ENCODE results near the gene CEP162.
"Not testable (repeated sequence)": the region's sequence is repeated elsewhere in the genome, so short reads cannot be mapped to it uniquely, and the experiment has no call there.

CEP162 gene

DNA sequence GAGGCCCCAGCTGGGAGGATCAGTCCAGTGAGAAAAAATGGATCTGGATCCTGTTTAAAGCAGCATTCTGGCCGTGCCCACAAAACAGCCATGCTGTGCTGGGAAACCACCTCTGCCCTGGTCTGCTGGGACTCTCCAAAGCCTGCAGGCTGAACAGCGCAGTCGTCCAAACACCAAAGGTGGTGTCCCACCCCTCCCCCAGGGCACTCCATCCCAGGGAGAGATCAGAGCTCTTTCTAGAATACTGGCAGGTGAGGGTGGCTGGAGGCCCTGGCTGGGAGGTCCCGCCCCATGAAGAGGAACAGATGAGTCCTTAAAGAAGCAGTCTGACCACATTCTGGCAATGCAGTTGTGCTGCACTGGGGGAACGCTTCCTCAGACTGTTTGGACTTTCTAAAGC is 109.3 kb downstream of the CEP162 start:
- no peaks in the 10 kb centered on the region for H3K36me3 ChIP-seq (ENCODE audit: insufficient read depth, low read length)
- 91% methylated on average over 5 of the region's 5 CpGs for WGBS
- H3K9ac ChIP-seq (ENCODE audit: low read depth, low read length): no peak overlapping the region
- no peaks in the 10 kb centered on the region for H3K4me1 ChIP-seq (ENCODE audit: insufficient read depth, low read length)
- no peaks in the 10 kb centered on the region for H3K27me3 ChIP-seq (ENCODE audit: insufficient read depth, low read length)
- H3K9me3 ChIP-seq (ENCODE audit: insufficient read depth, low read depth, low read length): no peaks in the 10 kb centered on the region
- H3K27ac ChIP-seq (ENCODE audit: low read depth, low read length): no peak overlapping the region
- H3K4me3 ChIP-seq (ENCODE audit: low read length): no peak overlapping the region

GRCh38 chr6:84114933-84115594 is 112.4 kb downstream of the CEP162 start:
- H3K27ac ChIP-seq (ENCODE audit: low read depth, low read length); H3K36me3 ChIP-seq (ENCODE audit: insufficient read depth, low read length); H3K4me3 ChIP-seq (ENCODE audit: low read length); H3K9me3 ChIP-seq (ENCODE audit: insufficient read depth, low read depth, low read length); H3K4me1 ChIP-seq (ENCODE audit: insufficient read depth, low read length); H3K27me3 ChIP-seq (ENCODE audit: insufficient read depth, low read length); H3K9ac ChIP-seq (ENCODE audit: low read depth, low read length): not testable (repeated sequence)
- WGBS: 92% methylated on average over 8 of the region's 8 CpGs

DNA sequence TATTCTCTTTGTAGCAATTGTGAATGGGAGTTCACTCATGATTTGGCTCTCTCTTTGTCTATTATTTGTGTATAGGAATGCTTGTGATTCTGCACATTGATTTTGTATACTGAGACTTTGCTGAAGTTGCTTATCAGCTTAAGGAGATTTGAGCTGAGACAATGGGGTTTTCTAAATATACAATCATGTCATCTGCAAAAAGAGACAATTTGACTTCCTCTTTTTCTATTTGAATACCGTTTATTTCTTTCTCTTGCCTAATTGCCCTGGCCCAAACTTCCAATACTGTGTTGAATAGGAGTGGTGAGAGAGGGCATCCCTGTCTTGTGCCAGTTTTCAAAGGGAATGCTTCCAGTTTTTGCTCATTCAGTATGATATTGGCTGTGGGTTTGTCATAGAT is 116.1 kb downstream of the CEP162 start:
- WGBS: no CpG with 5 or more reads among the region's 1 CpG
- H3K4me1 ChIP-seq (ENCODE audit: insufficient read depth, low read length); H3K9me3 ChIP-seq (ENCODE audit: insufficient read depth, low read depth, low read length); H3K4me3 ChIP-seq (ENCODE audit: low read length); H3K9ac ChIP-seq (ENCODE audit: low read depth, low read length); H3K36me3 ChIP-seq (ENCODE audit: insufficient read depth, low read length); H3K27ac ChIP-seq (ENCODE audit: low read depth, low read length); H3K27me3 ChIP-seq (ENCODE audit: insufficient read depth, low read length): not testable (repeated sequence)

DNA sequence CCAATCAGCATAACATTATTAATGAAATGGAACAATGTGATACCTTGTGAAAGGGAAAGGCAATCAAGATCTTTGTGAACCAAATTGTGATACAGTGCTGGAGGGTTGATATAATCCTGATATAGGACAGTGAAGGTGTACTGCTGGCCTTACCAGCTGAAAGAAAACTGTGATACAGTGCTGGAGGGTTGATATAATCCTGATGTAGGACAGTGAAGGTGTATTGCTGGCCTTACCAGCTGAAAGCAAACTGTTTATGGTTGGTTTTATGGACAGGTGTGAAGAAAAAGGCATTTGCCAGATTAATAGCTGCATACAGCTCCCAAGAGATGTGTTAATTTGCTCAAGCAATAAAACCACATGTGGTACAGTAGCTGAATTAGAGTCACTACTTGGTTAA is 119.9 kb downstream of the CEP162 start:
- H3K27me3 ChIP-seq (ENCODE audit: insufficient read depth, low read length): no peaks in the 10 kb centered on the region
- H3K36me3 ChIP-seq (ENCODE audit: insufficient read depth, low read length): no peaks in the 10 kb centered on the region
- no peak overlapping the region for H3K27ac ChIP-seq (ENCODE audit: low read depth, low read length)
- H3K4me1 ChIP-seq (ENCODE audit: insufficient read depth, low read length): no peaks in the 10 kb centered on the region
- no peak overlapping the region for H3K9ac ChIP-seq (ENCODE audit: low read depth, low read length)
- 0 out of 2 replicates have a peak, but pooled peaks cover 3% of the 10 kb centered on the region for H3K9me3 ChIP-seq (ENCODE audit: insufficient read depth, low read depth, low read length)
- no peak overlapping the region for H3K4me3 ChIP-seq (ENCODE audit: low read length)

DNA sequence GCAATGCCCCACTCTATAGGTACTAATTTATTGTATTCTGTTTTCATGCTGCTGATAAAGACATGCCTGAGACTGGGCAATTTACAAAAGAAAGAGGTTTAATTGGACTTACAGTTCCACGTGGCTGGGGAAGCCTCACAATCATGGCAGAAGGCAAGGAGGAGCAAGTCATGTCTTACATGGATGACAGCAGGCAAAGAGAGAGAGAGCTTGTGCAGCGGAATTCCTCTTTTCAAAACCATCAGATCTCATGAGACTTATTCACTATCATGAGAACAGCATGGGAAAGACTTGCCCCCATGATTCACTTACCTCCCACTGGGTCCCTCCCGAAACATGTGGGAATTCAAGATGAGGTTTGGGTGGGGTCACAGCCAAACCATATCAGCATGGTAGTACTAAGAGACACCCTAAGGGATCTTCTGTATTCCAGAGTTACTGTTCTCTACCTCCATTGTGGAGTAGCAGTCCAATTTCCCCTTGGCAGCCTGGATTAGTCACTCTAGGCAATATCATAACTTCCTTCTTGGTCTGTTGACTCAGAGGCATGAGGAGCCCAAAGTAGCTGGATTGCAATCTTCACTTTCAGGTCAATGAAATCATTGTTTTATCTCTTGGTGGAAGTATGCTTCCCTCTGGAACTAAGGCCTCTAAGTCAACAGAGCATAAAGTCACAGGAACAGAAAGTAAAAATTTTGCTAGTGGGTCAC is 122.1 kb downstream of the CEP162 start:
- 90% methylated on average over 3 of the region's 3 CpGs for WGBS
- H3K4me1 ChIP-seq (ENCODE audit: insufficient read depth, low read length); H3K9ac ChIP-seq (ENCODE audit: low read depth, low read length); H3K9me3 ChIP-seq (ENCODE audit: insufficient read depth, low read depth, low read length); H3K27me3 ChIP-seq (ENCODE audit: insufficient read depth, low read length); H3K36me3 ChIP-seq (ENCODE audit: insufficient read depth, low read length); H3K27ac ChIP-seq (ENCODE audit: low read depth, low read length); H3K4me3 ChIP-seq (ENCODE audit: low read length): not testable (repeated sequence)

DNA sequence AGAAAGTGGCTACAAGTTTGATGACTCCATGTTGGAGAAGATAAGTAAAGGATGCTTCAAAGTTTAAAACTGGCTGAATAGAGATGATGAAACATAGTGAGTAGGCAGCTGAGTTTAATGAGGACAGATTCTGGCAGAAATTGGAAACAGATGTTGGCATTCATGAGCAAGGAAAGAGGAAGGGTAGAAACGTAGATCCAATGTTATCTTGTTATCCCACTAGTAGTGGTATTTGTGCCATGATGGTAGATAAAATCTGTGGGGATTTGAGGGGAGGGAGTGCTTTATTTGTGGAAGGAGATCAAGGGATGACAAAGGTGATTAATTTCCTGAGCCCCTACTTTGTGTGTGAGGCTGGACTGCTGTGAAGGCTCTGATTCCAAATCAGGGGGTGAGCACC is 124.4 kb downstream of the CEP162 start:
- no peak overlapping the region for H3K9ac ChIP-seq (ENCODE audit: low read depth, low read length)
- no peaks in the 10 kb centered on the region for H3K27me3 ChIP-seq (ENCODE audit: insufficient read depth, low read length)
- WGBS: 89% methylated on average over 1 of the region's 1 CpG
- H3K4me1 ChIP-seq (ENCODE audit: insufficient read depth, low read length): no peaks in the 10 kb centered on the region
- H3K4me3 ChIP-seq (ENCODE audit: low read length): no peak overlapping the region
- no peak overlapping the region for H3K27ac ChIP-seq (ENCODE audit: low read depth, low read length)
- H3K36me3 ChIP-seq (ENCODE audit: insufficient read depth, low read length): no peaks in the 10 kb centered on the region
- 0 out of 2 replicates have a peak, but pooled peaks cover 3% of the 10 kb centered on the region for H3K9me3 ChIP-seq (ENCODE audit: insufficient read depth, low read depth, low read length)

- Histone ChIP-seq H3K9ac (ENCODE audit: low read depth, low read length) (no peak overlapping the region), H3K27ac (ENCODE audit: low read depth, low read length) (no peak overlapping the region), H3K27me3 (ENCODE audit: insufficient read depth, low read length) (no peaks in the 10 kb centered on the region), H3K9me3 (ENCODE audit: insufficient read depth, low read depth, low read length) (no peaks in the 10 kb centered on the region), H3K4me1 (ENCODE audit: insufficient read depth, low read length) (no peaks in the 10 kb centered on the region), H3K4me3 (ENCODE audit: low read length) (no peak overlapping the region), H3K36me3 (ENCODE audit: insufficient read depth, low read length) (no peaks in the 10 kb centered on the region)
Observed at GRCh38 chr6:84095156-84095555, 132.3 kb downstream of the CEP162 start.

DNA sequence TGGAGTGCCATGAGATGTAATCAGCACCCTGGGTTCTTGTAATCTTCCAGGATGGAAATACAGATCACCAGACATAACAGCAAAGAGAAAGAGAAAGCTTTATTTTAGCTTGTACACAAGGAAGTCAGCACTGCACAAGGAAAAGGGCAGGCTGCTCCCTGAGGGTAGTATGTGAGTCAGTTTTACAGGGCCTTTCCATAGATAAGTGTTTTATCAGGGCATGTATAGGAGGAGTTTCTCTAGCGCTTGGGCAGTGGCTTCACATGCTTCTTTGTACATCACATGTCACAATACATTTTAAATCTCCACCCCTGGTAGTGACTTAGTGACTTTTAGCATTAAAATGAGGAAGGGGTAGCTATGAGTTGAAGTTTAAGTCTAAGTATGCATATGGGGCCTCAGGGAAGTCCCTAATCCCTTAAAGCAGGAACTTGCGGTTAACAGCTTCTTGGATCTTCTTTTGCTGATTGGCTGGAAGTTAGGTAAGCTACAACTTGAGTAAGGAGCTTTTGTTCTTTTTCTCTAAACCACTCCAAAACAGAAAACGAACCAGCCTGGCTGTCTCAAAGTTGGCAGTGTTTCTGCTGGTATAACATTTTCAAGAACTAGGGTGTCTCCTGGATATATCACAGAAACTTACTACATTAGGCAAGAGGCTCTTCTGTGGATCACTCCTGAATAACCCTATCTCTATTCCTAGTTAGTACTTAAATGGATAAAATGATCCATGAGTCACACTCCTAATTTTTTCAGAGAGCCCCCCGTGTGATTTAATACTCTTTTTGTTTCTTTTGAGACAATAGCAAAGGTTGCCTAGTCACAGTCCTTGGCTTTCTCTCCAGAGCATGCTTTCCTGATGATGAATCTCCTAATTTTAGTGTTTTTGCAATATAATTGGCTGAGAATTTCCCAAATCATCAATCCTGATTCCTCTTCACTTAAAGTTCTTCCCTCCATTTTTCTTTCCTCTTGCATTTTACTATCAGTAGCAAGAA is 133.7 kb downstream of the CEP162 start:
- no peak overlapping the region for H3K9ac ChIP-seq (ENCODE audit: low read depth, low read length)
- no peak overlapping the region for H3K4me3 ChIP-seq (ENCODE audit: low read length)
- 43% methylated on average over 3 of the region's 4 CpGs for WGBS

GRCh38 chr6:84089552-84089951 is 137.9 kb downstream of the CEP162 start:
- H3K27me3 ChIP-seq (ENCODE audit: insufficient read depth, low read length): no peaks in the 10 kb centered on the region
- H3K4me3 ChIP-seq (ENCODE audit: low read length): no peak overlapping the region
- no peak overlapping the region for H3K27ac ChIP-seq (ENCODE audit: low read depth, low read length)
- H3K36me3 ChIP-seq (ENCODE audit: insufficient read depth, low read length): no peaks in the 10 kb centered on the region
- no peaks in the 10 kb centered on the region for H3K9me3 ChIP-seq (ENCODE audit: insufficient read depth, low read depth, low read length)
- H3K4me1 ChIP-seq (ENCODE audit: insufficient read depth, low read length): peaks cover 35% of the 10 kb centered on the region
- no peak overlapping the region for H3K9ac ChIP-seq (ENCODE audit: low read depth, low read length)
- WGBS: 97% methylated on average over 2 of the region's 3 CpGs

More for the DNA sequence above, 133.7 kb downstream of the CEP162 start:
- Histone ChIP-seq H3K27ac (ENCODE audit: low read depth, low read length) (no peak overlapping the region), H3K27me3 (ENCODE audit: insufficient read depth, low read length) (no peaks in the 10 kb centered on the region), H3K4me1 (ENCODE audit: insufficient read depth, low read length) (peaks cover 6% of the 10 kb centered on the region; the same call in 1 of the 2 replicates), H3K36me3 (ENCODE audit: insufficient read depth, low read length) (no peaks in the 10 kb centered on the region), H3K9me3 (ENCODE audit: insufficient read depth, low read depth, low read length) (no peaks in the 10 kb centered on the region)

GRCh38 chr6:84089081-84089480 is 138.4 kb downstream of the CEP162 start:
- Histone ChIP-seq H3K9ac (ENCODE audit: low read depth, low read length) (no peak overlapping the region), H3K4me3 (ENCODE audit: low read length) (no peak overlapping the region), H3K27ac (ENCODE audit: low read depth, low read length) (no peak overlapping the region), H3K4me1 (ENCODE audit: insufficient read depth, low read length) (peaks cover 40% of the 10 kb centered on the region), H3K9me3 (ENCODE audit: insufficient read depth, low read depth, low read length) (no peaks in the 10 kb centered on the region), H3K27me3 (ENCODE audit: insufficient read depth, low read length) (no peaks in the 10 kb centered on the region), H3K36me3 (ENCODE audit: insufficient read depth, low read length) (no peaks in the 10 kb centered on the region)
- WGBS: 87% methylated on average over 4 of the region's 4 CpGs
